ENCODE data around the gene EVC2.

DNA sequence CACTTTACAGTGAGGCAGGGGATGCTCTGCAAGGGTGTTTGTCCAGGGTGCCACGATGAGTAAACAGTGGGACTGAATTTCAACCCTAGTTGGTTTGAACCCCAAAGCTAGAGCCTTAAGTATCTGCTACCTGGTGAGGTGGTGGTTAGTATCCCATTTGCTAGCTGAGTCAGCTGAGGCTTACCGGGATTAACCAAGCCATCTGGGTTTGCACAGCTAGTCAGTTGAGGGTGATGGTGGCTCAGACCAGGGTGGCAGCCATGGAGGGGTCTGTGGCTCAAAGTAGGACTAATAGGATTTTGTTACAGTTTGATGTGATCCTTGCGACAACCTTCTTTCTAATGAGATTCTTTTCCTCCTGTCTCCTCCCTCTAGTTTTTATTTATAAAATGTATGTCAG is 4.6 kb upstream of the EVC2 start:
- TF ChIP-seq, protein P1, sequence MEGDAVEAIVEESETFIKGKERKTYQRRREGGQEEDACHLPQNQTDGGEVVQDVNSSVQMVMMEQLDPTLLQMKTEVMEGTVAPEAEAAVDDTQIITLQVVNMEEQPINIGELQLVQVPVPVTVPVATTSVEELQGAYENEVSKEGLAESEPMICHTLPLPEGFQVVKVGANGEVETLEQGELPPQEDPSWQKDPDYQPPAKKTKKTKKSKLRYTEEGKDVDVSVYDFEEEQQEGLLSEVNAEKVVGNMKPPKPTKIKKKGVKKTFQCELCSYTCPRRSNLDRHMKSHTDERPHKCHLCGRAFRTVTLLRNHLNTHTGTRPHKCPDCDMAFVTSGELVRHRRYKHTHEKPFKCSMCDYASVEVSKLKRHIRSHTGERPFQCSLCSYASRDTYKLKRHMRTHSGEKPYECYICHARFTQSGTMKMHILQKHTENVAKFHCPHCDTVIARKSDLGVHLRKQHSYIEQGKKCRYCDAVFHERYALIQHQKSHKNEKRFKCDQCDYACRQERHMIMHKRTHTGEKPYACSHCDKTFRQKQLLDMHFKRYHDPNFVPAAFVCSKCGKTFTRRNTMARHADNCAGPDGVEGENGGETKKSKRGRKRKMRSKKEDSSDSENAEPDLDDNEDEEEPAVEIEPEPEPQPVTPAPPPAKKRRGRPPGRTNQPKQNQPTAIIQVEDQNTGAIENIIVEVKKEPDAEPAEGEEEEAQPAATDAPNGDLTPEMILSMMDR (IDR thresholded peaks at IDR 0.05): no peak
- TF ChIP-seq POLR2AphosphoS5 (IDR thresholded peaks at IDR 0.05): no peak
